ENCODE measurements around the gene LIPH.
"Not testable (repeated sequence)": the region's sequence is repeated elsewhere in the genome, so short reads cannot be mapped to it uniquely, and the experiment has no call there.

Gene LIPH

DNA sequence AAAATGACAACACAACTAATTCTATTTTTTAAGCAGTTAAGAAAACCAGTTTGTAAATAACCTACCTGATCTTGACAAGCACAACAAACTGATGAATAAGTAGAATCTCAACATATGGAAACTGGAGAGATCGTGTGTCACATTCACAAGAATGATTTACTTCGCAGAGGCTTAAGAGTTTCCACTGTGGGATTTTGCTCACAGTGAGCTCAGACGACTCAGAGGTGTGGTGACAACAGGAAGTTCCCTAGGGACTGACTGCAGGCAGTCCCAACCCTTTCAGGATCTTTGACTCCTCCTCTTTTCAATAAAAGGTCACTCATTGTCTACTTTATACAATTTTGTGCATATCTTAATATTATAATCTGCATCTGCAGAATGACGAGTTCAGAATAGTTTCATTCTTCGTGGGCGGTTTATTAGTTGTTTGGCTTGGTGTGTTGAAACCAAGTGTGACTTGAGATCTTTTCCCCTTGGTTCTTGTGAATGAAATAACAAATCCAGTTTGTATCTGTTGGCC lies at the start of gene LIPH:
TSS of gene LIPH (minus strand) at position 231 of the 520 bp plus-strand sequence. CDS start at position 114, 117 bp downstream.
- no peak for DNase-seq (ENCODE audit: low read depth)

DNA sequence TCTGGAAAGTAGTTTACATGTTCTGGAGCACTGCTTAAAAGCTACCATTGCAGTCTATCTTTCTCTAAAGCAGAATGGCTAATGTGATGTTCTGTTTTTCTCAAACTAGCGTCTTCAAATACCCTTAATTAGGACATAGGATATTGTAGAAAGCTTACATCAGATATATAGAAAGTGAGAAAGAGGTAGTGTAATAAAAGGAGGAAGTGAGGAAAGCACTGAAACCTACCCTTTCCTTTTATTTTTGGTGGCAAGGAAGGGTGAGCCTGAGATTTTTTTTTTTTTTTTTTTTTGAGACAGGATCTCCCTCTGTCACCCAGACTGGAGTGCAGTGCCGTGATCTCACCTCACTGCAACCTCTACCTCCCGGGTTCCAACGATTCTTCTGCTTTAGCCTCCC lies 43.1 kb upstream of the LIPH start:
- DNase-seq (ENCODE audit: low read depth), result no peak

DNA sequence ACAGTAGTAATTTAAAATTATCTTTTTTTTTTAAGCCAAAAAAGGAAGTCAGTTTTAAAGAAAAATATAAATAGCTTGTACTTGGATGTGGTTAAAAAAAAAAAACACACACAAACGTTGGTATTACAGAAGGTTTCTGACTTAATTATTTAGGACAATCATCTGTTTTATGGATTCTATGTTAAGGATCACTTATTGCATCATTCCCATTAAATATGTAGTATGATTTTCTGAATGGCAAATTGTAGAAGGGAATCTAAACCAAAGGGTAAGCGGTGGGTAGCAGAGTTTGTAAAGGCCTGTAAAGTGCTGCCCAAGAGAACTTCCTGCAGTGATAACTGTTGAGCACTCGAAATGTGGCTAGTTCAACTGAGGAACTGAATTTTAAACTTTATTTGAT lies 41.7 kb upstream of the LIPH start:
- no peak for DNase-seq (ENCODE audit: low read depth)

DNA sequence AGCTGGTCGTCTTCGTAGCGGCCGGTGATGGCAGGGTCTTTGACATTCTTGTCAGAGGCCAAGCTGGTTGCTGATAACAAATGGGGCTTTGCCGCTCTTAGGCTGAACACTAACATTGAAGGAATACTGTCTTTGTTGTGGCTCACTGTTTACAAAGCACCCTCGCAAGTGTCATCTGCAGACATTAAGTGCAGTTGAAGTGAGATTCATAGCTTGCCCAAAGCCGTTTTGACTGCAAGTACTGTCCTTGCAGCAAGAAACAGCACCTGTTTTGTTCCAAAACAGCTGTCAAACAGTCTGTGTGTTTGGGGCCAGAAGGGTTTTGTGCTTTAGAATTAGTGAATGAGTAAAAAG lies 34.3 kb upstream of the LIPH start:
- DNase-seq (ENCODE audit: low read depth), result no peak

DNA sequence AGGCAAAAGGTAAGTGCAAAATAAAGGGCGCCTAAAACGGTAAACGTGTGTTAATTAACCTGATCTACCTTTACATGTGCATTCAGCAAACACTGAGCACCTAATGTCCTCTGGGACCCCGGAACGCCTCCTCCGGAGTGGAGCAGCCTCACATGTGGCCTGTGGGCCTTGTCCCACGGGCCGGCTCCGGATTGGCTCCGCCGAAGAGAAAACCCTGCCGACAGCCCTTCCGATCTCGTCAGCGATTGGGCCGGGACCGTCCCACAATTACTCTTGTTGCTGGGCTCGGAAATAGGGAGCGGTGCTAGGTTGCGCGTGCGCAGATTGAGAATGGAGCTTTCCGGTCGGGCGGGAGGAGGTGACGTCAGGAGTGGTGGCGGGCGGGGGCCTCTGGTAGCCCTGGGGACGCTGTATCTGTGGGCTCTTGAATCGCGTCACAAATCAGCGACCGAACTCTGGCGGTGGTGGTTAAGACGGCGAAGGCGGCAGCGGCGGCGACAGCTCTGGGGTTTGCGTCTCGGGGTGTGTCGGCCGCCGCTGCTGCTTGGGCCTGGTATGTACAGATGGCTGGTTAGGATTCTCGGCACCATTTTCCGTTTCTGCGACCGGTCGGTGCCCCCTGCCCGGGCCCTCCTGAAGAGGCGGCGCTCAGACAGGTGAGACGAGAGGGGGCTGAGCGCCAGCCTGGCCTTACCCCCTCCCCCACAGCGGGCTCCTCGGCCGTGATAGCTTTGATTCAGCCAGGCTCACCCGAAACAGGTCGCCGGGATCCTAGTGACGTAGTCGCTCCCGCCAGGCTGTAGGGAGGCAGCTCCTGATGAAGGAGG lies 33.7 kb upstream of the LIPH start, which contains the start of gene SENP2:
TSS of gene SENP2 (plus strand) at position 437 of the 827 bp plus-strand sequence. CDS start at position 556, 119 bp downstream.
- DNase-seq (ENCODE audit: low read depth), result peak; percentile 91

DNA sequence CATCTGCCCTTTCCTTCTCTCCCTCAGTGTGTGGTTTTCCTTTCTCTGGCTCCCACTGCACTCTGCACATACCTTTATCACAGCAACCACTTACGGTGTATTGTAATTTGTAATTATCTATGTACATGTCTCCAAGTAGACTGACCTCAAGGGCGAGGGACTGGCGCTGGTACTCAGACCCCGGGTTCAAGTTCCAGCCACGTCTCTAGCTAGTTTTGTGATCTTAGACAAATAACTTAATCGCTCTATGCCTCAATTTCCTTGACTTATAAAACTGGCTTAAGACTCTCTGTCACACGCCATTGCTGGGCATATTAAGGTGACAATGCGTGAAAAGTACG lies 33.1 kb upstream of the LIPH start:
- no peak for DNase-seq (ENCODE audit: low read depth)

DNA sequence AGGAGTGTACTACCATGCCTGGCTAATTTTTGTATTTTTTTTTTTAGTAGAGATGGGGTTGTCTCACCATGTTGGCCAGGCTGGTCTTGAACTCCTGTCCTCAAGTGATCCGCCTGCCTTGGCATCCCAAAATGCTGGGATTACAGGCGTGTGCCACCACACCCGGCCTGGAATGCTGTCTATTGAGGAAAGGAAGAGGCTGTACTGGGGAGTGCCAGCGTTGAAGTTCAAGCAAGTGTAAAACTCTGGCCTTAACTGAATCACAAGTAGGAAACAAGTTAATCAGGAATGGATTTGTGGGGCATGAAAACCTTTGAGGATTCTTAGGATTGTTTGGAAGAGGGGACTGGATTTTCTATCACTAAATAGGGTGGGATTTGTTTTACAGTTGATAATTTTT lies 32.3 kb upstream of the LIPH start:
- no peak for DNase-seq (ENCODE audit: low read depth)

DNA sequence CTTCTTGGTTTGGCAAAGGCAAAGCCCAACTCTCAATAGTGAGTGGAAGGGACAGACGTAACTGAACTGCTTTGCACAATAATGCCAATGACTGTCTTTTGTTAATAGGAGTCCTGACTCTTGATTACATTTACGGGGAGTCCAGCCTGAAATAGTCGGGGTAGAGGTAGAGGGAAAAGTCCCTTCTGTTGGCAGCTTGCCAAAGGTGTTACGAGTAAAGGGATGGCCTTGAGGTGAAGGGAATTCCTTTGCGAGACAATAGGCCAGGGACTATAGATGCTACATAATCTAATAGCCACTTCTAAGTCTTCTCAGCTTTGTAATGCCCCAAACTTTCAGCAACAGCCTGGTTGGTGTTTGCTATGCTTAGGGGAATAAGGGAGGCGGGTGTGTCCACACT lies 31.5 kb upstream of the LIPH start:
- DNase-seq (ENCODE audit: low read depth), result no peak

DNA sequence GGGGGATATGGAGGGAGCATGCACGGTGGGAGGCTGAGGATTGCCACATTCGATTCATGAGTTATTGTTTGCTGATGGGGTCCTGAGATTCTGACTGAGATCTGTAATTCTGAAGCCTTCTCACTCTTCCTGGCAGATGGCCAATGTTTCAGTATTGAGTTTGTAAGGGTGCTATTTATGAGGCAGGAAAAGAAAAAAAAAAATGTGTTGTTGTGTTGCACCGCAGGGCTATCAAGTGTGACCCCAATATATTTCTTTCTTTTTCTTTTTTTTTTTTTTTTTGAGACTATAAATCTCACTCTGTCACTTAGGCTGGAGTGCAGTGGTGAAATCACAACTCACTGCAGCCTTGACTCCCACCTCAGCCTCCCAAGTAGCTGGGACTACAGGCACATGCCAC lies 30.5 kb upstream of the LIPH start:
- DNase-seq (ENCODE audit: low read depth), result no peak

DNA sequence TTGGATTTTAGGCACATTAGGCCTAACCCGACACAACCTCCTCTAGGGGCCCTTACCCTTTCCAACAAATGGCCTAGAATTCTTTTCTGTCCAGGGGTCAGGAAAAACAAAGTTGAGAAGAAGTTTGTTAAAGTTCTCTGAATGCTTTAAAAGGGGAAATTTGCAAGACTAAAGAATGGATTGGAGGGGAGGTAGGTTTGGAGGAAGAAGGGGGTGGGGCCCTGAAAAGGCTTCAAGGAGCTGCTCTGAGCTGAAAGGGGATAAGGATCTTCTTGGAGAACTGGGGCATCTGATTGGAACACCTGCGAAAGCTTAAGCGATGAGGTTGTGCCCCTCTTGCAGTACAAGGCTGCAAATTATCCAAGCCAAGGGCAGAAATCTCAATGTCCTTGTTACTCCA lies 29.8 kb upstream of the LIPH start:
- no peak for DNase-seq (ENCODE audit: low read depth)

DNA sequence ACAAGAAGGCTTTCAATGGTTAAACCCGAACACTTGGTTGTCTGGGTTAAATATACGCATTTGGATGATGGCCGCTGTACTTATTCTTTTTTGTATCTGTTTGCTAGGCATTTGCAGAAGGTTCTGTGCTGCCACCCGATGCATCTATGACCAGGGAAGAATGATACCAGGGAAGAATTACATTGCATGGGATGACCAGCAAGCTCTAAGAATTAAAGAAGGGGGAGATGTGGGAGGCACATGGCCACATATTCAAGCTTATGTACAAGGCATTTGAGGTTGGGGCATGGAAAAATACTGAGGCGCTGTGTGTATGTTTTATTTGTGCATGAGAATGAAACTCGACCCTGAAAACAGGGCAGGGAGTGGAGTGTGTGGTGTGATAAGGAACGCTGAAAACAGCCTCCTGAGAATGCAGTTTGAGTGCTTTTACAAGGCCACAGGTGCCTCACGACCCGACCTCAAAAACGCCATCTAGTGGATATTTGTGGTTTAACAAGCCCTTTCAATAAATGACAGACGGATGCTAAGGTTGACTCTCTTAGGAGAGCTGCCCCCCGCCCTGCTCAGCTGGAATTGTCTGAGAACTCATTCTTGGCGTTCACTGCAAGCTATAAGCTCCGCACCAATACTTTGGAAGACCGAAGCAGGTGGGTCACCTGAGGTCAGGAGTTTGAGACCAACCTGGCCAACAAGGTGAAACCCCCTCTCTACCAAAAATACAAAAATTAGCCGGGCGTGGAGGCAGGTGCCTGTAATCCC lies 22.9 kb upstream of the LIPH start:
- not testable (repeated sequence) for DNase-seq (ENCODE audit: low read depth)

DNA sequence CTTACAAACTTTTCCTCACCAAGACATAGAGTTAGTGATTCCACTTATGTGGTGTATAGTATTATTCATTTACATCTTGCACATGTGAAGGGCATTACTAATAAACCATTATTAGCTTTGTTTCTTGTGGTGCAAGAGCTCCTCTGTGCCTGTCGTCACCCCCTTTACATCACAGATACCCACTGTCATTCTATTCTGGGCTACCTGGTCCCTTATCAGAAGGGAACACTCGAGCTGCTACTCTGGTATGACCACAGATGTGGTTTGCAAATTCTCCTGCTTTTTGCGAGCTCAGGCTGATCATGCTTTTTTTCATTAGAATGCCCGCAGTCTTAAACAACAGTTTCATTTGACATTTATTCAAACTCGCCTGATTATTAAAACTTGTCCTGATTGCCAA lies 19.8 kb upstream of the LIPH start:
- DNase-seq (ENCODE audit: low read depth), result no peak

DNA sequence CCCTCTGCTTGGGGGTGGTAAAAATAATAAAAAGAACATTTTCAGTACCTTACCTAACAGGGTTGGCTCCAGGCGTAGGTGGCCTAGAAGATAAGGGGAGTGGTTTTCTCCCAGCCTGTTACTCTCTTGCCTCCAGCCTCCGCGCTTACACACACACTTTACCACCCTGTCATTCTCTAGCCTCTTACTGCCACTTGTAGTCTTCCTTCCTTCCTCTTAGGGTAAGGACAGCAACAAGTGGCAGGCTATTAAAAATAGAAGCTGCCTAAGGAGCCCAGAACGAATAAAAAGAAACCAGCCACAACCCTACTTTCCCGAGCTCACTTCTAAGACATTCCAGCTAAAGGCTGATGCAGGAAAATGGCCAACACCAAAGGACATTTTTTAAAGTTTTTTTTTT lies 9.6 kb upstream of the LIPH start:
- no peak for DNase-seq (ENCODE audit: low read depth)

DNA sequence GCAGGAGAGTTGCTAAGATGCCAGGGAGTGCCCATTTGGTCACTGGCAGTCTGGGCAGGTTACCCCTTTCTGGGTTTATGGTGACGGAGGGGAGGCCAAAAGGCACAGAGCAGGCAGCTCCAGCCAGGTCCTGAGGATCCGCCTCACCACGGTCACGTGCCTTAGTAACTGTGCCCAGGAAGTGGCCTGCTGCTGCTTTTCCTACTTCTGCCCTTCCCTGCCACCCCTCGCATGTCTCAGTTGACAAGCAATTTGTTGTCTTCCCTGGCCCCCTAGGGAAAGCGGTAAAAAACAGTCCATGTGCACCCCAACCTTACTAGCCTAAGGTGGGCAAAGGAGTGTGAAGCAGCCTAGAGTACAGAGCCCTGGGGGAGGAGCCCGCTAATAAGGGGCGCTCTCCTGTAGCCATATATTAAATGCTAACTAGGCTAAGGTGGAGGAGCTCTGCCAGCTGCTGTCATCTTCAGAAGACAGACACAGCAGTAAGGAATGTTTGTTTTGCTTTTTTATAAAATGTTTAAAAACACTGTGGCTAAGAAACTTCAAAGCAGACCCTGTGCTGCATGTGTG lies 9.1 kb upstream of the LIPH start:
- DNase-seq (ENCODE audit: low read depth), result no peak

DNA sequence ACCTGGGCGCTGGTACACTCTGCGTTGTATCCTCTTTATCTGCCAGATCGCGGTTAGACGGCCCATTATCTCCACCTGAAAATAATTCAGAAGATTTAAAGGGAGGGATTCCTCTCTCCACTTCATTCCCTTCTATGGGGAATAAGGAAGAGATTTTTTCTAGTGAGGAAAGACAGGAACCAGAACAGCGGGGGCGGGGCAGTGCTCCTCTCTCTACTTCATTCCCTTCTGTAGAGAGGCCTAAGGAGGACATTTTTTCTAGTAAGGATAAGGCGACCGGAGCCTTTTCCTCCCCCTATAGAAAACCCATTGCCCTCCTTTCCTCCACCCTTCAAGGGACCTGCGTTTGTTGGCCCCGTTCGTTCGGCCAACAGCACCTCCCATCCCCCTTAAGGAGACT lies 8.3 kb upstream of the LIPH start:
- DNase-seq (ENCODE audit: low read depth), result no peak

DNA sequence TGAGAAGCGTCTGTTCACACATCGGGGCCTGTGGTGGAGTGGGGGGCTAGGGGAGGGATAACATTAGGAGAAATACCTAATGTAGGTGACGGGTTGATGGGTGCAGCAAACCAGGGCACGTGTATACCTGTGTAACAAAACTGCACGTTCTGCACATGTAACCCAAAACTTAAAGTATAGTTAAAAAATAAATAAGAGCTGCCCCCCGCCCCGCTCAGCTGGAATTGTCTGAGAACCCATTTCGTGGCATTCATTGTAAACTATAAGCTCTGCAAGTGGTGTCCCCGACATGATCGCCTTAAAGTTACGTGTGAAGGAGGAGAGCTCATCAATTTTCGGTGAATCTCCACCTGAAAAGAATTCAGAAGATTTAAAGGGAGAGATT lies 7.3 kb upstream of the LIPH start:
- DNase-seq (ENCODE audit: low read depth), result no peak

DNA sequence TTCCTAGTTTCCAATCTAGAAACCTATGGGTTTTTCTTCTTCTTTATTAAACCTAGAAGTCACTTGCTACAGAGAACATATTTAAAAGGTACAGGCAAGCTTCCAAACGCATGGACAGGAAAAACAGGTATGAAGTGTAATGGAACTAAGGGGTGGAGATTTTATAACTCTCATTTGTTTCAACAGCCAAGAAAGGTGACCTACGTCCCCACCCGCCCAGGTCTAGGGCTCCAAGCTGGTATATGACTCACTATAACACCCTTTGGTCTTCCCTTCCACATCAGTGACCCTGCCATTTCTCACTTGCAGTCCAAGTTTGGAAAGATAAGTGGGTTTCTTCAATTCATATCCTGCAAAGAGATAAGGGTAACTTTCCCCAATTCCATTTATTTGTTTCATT lies 6.0 kb upstream of the LIPH start:
- no peak for DNase-seq (ENCODE audit: low read depth)

DNA sequence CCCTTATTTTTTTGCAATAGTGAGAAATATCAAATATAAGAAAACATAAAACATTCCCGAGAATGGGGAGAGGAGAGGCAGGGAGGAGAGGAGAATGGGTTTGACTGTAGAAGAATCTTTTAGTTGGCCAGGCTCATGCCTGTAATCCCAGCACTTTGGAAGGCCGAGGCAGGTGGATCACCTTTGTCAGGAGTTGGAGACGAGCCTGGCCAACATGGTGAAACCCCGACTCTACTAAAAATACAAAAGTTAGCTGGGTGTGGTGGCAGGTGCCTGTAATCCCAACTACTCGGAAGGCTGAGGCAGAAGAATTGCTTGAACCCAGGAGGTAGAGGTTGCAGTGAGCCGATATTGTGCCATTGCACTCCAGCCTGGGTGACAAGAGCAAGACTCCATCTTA lies 4.3 kb upstream of the LIPH start:
- not testable (repeated sequence) for DNase-seq (ENCODE audit: low read depth)

DNA sequence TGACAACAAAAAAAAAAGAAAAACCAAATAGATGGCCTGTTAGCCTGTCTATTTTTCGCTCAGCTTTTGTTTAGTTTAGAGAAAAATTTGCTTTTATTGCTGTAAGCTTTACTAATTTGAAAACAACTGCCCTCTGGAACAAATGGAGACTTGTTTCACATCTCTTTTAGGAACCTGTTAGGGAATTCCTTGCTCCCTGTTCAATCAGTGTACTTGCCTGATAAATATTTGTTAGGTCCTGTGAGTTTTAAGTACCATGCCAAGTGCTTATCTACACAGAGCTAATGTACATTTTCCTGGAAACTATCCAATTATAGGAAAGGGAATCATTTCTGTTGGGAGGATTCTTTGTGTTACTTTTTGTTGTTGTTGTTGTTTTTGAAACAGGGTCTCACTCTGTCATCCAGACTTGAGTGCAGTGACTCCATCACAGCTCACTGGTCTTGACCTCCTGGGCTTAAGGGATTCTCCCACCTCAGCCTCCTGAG lies 3.5 kb upstream of the LIPH start:
- no peak for DNase-seq (ENCODE audit: low read depth)

DNA sequence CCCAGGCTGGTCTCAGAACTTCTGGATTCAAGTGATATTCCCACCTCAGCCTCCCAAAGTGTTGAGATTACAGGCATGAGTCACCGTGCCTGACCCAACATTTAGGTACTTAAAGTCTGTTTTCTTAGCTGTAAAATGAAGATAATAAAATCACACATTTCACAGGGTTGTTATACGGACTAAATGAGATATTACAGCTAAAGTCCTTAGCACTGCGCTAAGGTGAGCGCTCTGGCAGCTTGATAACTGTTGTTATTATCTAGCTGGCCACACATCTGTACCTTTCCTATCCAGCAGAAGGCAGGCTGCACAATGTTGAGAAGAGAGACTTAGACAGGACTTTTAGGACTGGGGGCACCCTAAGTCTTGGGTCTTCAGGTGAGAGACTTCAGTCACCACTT lies 2.7 kb upstream of the LIPH start:
- no peak for DNase-seq (ENCODE audit: low read depth)

DNA sequence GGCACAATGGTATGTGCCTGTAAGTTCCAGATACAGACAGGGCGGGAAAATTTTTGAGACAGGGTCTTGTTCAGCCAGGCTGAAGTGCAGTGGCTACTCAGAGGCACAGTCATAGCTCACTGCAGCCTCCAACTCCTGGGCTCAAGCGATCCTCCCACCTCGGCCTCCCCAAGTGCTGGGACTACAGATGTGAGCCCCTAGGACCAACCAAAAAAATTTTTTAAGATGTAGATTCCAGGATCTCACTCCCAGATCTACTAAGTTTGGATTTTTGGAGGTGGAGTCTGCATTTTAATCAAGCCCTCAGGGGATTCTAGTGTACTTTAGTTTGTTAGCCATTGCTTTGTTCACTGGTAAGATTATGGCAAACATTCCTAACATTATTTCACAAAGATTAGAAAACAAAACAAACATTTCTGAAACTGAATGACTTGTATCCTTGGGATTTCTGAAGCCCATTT lies 2.7 kb downstream of the LIPH start:
- peak; percentile 30 for DNase-seq (ENCODE audit: low read depth)

DNA sequence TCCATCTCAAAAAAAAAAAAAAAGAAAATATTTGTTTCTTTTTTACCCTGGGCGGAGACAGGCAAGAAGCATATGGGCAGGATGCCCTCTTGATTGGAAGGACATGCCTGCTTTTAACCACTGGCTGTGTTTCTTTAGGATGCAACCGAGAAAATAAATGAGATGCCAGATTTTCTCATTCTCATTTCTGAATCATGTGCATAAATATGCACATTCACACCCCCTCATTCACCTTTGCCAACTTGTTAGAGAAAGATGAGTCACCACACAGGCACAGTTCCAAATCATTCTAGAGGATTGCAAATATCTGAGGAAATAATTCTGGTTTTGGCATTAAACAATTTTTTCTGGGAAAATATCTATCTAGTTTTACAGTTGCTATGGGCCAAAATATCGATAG lies 3.3 kb downstream of the LIPH start:
- peak; percentile 97 for DNase-seq (ENCODE audit: low read depth)

DNA sequence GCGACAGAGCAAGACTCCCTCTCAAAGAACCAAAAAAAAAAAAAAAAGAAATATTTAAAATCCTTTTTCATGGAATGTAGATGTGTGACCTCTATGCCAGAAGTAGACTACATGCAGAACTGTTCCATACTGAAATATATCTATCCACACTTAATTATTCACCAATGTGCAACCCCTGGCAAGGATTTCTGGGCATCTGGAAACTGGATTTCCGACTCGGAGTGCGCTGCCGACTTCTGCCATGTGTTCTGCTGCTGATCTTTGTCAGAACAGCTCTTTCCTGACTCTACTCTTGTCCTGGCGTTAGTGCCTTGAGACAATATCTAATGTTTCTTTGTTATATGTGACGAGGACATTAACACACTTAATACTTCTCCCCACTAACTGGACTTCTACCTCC lies 11.7 kb downstream of the LIPH start:
- DNase-seq (ENCODE audit: low read depth), result no peak
